ENCODE results near the gene BPIFB2.
"Not testable (repeated sequence)": the region's sequence is repeated elsewhere in the genome, so short reads cannot be mapped to it uniquely, and the experiment has no call there.

Gene BPIFB2, protein sequence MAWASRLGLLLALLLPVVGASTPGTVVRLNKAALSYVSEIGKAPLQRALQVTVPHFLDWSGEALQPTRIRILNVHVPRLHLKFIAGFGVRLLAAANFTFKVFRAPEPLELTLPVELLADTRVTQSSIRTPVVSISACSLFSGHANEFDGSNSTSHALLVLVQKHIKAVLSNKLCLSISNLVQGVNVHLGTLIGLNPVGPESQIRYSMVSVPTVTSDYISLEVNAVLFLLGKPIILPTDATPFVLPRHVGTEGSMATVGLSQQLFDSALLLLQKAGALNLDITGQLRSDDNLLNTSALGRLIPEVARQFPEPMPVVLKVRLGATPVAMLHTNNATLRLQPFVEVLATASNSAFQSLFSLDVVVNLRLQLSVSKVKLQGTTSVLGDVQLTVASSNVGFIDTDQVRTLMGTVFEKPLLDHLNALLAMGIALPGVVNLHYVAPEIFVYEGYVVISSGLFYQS

DNA sequence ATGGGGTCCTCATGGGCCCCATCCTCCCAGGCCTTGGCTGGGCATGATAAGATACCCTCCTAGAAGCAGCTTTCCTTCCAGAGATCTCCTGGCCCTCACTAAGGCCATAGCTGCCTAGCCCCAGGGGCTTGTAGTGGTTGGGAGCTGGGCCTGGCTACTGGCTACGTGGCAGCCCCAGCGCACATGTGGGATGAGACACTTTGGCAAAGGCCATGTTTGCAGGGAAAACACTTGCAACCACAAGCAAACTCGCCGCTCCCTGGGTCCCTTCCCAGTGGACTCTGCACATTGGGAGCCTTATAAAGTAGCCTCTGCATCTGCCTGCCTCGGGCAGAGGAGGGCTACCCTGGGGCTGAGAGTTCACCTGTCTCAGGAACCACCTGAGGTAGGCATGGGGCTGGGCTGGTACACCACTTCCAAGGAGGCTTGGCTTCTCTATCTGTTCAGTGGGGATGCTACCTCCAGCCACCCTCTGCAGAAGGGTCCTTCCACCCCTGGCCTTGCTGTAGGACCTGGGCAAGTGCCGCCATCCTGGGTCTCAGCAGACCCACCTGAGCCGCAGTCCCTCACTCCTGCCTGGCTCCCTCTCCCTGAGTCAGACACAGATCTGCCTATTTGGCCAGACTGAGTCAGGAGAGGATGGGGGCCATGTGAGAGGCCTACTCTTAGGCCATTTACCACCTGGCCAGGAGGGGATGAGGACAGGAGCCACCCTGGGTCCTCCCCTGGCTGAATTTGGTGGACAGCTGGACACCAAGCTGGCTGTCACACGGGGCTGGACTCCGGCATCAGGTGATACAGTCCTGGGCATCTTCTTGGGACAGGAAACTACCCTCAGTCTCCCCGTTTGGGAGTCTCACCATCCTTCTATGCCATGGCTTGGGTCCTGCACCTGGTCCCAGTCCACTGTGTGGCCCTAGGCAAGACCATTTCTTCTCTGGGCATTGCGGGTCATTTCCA, at the start of gene BPIFB2:
Gene BPIFB2 (plus strand): TSS at position 329 of the 960 bp plus-strand sequence. CDS start 871 bp downstream, outside the sequence.
- FAIRE-seq, result no peak
- no peak for DNase-seq (ENCODE audit: low spot score)

DNA sequence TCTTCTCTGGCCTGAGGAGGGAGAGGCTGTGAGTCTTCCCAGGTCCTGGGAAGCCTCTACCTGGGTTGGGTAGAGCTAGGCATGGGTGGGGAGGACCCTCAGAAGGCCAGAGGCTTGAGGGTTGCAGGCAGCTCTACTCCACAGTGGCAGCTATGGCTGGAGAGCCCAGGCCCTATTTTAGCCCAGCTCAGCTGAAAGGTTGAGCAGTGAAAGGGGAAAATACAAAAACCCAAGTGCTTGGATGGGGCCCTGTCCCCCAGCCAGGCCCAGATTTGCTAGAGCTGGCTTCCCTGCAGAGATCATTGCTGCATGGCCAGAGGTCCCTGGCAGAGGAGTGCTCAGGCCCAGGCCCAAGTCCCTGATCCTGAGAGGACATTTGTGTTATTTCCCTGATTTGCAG, 48.9 kb upstream of the BPIFB2 start:
- no peak for DNase-seq (ENCODE audit: low spot score)
- FAIRE-seq, result no peak

DNA sequence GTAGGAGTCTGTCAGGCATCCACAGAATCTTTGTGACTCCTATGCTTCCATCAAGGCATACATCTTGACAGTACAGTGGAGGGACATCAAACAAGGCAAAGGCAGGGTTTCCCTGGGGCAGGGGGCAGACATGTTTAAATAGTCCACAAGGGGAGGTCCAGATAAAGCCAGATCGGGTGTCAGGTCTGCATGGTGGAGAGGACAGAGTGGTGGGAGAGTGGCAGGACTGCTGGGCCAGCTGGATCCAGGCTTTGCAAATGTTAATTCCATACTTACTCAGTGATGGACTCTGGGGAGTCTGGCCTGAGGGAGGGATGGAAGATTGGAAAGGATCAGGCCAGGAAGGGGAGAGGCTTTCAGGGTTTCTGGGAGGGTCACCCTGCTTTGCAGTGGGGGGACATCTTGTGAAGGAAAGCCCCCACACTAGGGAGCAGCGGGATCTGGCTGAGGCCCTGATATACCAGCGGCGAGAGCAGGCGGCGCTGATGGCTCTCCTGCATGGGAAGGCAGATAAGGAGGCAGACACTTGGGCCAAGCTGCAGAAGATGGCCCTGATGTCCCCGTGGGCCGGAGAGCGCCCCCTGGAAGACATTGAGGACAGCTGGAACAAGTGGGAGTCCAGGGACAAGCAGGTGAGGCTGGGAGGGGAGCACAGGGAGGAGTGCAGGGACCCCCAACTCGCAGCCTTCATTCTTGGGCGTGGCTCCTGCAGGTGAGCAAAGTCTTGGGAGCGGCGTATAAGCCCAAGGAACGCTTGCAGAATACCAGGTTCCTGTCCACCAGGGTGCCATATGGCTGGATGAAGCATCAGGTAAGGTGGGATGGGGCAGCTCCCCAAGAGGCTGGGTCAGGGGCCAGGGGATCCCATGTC, 47.9 kb upstream of the BPIFB2 start:
- no peak for FAIRE-seq
- DNase-seq (ENCODE audit: low spot score), result no peak

DNA sequence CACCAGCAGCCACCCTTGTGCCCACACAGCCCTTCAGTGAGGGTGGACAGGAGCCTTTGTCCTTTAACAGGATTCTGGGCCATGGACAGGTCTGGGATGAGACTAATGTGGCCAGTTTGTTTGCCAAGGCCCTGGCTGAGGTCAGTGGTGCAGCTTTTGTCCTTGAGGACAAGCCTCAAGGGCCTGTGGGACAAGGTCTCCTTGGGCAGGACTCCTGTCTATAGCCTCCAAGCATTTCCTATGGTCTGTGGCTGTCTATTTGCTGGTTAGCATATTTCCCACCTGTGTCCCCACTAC, 47.3 kb upstream of the BPIFB2 start:
- DNase-seq (ENCODE audit: low spot score) (no peak), FAIRE-seq (no peak)

DNA sequence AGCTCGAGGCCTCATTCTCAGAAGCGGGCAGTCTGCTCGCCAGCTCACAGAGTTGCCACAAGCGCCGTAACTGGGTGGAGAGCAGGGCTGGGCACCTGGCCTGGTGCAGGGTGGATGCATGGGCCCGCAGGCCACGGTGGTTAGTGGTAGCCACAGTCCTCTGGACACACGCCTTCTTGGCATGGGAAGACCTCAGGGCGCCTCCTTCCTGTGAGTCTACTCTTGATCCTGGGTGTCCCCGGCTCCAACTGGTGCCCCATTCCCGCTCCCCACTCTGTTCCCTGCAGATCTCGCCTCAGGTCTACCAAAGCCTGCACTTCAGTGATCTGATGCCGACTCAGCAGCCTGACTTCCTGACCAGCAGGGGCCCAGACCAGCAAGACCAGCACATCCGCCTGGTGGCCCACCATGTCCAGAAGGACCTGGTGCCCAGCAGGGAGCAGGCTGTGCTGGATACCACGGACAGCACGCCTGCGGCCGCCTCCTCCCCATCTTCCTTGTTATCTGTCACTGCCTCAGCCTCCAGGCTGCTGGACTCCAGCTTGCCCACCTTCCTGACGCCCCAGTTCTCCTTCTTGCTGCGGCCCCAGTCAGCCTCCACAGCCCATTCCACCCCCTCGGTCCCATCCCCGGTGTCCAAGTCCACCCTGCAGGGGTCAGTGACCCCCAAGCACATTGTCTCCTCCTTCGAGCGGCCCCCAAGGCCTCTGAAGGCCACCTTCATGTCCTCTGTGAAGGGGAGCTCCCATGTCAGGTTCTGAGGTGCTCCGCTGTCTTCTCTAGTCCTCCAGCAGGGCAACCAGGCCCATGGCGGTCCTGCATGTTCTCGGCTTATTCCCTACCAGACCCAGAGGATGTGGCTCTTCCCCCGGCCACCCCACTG, 46.4 kb upstream of the BPIFB2 start:
- DNase-seq (ENCODE audit: low spot score), result peak; percentile 1
- FAIRE-seq, result no peak

DNA sequence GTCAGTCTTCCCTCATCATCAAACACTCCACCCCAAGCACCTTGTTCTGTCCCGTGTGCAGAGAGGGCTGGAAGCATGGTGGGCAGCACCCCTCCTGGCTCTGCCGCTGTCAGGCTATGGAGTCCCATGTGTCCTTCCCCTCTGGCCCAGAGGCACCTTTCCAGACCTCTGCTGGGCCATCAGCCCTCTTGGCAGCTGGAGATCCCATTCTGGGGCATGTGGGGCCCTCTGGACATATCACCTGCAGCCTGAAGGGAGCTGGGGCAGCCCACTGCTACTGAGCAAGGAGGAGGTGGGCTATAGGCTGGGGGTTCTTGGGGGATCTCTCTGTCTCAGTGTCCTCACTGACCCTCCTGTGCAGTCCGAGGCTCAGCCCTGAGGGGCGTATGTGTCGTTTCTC, 45.5 kb upstream of the BPIFB2 start:
- FAIRE-seq (no peak), DNase-seq (ENCODE audit: low spot score) (no peak)

DNA sequence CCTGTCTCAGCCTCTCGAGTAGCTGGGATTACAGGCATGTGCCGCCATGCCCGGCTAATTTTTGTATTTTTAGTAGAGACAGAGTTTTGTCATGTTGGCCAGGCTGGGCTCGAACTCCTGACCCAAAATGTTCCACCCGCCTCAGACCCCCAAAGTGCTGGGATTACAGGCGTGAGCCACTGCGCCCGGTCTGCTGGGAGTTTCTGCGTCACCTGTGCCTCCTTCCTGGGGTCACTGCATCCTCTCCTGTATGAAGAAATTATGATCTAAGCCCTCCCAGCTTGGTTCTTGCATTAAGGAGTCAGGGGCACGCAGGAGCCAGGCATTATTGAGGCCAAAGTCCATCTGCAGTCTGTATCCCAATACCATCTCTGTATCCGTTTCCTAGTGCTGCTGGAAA, 44.9 kb upstream of the BPIFB2 start:
- not testable (repeated sequence) for FAIRE-seq

DNA sequence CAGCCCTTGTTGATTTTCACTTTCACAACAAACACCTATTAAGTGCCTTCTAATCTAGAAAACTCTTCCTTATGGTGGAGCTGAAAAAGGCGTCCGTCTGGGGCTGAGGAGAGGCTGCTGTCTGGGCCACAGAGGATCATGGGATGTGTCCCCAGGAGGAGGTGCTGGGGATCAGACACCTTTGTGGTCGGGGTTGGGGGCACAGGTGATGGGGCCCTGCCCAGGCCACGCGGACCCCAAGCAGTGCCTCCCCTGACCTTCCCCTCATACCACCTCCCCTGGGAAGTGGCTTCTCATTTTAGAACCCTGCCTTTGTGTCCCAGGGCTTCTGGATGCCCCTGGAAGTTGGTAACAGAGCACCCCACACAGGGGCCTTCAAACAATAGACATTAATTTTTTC, 44.3 kb upstream of the BPIFB2 start:
- DNase-seq (ENCODE audit: low spot score) (peak; percentile 1), FAIRE-seq (no peak)

More for the DNA sequence above, 44.9 kb upstream of the BPIFB2 start:
- DNase-seq (ENCODE audit: low spot score), result not testable (repeated sequence)

DNA sequence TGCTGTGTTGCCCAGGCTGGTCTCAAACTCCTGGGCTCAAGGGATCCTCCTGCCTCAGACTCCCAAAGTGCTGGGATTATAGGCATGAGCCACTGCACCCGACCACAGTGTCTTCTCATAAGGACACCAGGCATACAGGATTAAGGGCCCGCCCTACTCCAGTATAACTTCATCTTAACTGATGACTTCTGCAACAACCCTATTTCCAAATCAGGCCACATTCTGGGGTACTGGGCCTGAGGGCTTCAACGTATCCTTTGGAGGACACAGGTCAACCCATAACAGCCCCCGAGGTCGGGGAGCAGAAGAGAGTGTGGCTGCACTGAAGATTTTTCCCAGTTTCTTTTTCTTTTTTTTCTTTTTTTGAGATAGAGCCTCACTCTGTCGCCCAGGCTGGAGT, 42.9 kb upstream of the BPIFB2 start:
- DNase-seq (ENCODE audit: low spot score) (no peak), FAIRE-seq (no peak)

DNA sequence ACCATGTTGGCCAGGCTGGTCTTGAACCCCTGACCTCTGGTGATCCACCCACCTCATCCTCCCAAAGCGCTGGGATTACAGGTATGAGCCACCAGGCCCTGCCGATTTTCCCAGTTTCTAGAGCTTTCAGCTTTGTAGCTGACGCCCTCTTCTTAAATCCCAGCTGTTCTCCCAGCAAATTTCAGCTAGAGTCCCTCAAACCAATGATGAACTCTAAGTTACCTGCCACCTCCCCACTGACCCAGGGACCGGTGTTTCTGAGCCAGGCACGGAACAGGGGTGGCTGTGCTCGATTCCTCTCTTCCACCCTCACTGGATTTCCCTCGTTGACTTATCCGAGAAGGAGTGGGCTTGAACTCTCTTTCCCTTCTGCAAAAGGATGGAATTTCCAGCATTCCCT, 42.4 kb upstream of the BPIFB2 start:
- no peak for DNase-seq (ENCODE audit: low spot score)
- FAIRE-seq, result no peak

DNA sequence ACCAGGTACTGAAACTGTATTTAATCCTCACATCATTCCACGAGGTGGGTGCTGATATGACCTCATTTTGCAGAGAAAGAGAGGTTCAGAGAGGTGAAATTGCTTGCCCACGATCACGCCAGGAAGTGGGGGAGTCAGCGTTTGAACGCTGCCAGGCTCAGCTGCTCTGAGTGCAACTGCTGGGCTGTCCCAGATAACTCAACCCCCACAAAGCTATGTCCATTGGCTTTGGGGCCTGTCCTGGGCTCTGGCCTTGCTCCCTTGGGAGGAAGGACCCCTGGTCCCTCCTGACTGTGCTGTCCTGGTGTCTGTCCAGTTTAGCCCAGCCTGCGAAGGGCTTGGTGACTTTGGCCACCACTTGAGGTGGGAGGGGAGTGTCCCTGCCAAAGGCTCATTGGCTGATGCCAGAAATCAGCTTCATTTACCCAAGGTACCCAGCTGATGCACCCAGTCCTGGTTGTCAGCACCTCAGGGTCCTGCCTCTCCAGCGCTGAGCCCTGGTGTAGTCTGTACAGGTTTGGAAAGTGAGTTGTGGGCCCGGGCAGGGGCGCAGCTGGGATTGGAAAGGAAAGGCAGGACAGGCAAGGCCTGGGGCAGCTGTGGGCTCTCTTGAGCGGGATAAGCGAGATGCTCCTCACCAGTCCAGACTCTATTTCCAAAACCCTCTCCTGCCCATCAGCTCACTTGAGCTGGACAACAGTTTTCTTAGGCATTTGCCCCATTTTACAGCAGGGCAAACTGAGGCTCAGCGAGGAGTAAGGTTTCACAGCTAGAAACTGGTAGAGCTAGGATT, 41.7 kb upstream of the BPIFB2 start:
- FAIRE-seq (peak; percentile 27), DNase-seq (ENCODE audit: low spot score) (no peak)

DNA sequence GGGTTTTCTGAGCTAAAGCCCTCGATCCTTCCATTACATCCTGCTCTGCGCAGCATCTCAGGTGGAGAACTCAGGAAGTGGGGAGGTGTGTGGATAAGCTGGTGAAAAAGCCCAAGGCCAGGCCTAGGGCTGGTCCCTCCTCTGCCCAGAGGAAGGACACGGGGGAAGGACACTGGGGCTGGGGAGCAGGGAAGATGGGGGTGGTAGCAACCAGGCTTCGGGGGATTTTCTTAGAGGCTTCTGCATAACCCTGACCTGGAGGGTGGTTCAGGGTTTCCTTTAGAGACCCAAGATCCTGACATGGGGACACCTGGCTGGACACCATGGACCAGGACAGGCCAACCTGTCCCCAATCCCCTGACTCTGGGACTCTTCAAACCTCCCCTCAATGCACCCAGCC, 41.1 kb upstream of the BPIFB2 start:
- no peak for DNase-seq (ENCODE audit: low spot score)
- no peak for FAIRE-seq

DNA sequence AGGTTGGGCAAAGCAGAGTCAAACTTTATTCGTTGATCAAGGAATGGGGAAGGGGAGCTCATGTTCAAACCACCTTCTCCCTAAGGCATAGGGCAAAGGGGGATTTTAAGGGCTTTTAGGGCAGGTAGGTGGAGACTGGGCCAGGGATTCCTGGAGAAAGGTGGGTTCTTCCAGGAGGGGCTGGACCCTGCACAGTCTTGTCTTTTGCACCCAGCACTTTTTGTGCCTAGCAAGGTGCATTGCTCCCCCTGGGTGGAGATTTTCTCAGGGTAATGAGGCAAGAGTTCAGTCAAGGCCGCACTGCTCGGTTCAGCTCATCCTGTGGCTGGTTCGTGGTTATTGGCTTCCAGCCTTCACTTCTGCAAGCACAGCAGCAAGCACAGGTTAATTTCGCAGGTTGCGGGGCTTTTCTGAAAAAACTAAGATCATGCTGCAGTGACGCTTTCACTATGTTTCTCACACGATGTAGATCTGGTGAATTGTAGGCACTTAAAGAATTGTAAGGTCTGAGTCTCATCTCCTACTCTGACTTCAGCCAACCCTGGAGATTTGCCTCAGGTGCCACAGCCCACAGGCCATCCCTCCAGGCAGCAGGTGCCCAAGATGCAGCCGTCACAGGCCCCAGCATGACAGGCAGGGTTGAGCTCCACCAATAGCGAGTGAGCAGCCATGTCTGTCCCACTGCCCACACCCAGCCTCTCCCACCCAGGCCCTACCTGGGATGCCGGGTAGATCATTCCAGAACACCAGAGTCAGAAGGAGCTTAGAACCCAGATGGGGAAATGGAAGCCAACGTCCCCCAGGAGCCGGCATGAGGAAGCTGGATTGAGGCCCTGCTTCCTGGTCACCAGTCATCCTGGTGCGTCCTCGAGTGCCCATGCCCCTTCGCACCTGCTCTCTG, 40.4 kb upstream of the BPIFB2 start:
- DNase-seq (ENCODE audit: low spot score) (no peak), FAIRE-seq (no peak)

DNA sequence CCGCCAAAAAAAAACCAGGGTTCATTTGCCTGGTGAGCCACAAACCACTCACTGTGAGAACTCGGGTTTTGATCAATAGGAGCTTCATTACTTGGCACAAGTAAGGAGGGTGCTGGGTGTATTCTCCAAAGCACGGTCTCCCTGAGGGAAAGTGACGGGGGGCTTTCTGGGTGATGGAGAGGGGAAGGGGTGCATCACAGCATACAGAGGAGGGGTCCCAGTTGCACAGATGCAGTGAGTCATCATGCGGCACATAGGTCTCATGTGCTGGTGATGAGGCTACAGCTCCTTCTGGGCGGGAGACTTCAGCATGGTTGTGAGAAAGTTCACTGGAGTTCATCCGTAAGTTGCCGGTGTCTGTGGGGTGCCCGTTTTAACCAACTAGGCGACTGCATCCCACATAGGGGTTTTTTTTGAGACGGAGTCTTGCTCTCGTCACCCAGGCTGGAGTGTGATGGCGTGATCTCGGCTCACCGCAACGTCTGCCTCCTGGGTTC, 39.5 kb upstream of the BPIFB2 start:
- no peak for DNase-seq (ENCODE audit: low spot score)
- no peak for FAIRE-seq

DNA sequence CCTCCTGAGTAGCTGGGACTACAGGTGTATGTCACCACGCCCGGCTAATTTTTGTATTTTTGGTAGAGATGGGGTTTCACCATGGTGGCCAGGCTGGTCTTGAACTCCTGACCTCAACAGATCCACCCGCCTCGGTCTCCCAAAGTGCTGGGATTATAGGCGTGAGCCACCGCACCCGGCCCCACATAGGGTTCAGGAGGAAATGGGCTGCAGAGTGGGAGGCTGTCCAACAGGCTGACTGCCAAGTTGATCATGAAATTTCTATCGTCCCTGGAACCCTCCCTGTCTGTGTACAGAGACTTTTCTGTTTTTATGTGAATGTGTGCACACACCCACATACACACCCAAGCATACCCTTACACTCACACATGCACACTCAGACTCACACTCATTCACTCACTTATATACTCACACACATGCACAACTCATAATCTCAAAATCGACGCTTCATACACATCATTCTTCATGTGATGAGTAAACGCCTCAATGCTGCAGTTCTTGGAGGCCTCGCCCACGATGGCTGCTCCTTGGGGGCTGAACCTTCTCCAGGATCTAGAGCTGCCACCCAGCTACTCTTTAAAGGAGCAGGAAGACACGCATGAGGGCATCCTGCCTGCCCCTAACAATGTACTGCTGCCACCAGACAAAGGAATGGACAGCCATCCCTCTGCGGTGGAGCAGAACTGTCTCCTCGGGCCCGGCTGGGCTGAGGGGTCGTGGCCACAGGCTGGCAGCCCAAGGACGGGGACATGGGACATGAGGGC, 38.8 kb upstream of the BPIFB2 start:
- no peak for DNase-seq (ENCODE audit: low spot score)
- peak; percentile 32 for FAIRE-seq

DNA sequence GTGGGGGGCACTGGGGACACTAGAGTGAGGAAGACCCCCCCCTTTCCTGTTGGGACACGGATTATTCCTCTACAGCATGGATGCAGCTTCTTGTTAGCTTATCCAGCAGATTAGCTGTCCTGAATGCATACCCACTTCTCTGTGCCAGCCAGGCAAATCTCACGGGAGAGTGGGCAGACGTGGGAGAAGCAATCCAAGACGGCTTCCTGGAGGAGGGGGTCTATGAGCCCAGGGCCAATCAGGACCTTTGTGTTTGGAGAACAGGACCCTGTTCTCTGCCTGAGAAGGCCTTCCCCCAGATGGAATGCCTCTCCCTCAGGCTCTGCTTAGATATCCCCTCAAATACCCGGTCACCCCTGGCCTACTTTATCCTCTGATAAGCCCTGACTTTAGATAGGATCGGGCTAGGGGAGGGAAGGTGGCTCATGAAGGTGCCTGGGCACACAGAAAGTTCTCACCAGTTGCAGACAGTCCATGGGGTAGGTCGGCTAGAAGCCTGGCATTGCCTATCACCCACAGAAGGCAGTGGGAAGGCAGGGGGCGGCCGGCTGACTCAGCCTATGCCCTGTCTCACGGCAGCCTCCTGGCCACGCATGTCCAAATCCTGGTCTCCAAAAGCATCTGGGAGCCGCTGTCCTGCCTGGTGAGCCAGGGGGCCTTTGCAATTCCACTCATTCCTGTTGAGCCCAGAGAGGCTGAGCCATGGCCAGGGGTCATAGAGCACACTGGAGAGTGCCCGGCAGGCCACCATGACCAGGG, 38.0 kb upstream of the BPIFB2 start:
- DNase-seq (ENCODE audit: low spot score) (no peak), FAIRE-seq (no peak)
